ENCODE measurements around the gene SLC25A39.
"Not testable (repeated sequence)": the region's sequence is repeated elsewhere in the genome, so short reads cannot be mapped to it uniquely, and the experiment has no call there.

The SLC25A39 gene

GRCh38 chr17:44343510-44344209, 19.0 kb upstream of the SLC25A39 start:
- no peak overlapping the region for H3K4me3 ChIP-seq (ENCODE audit: low read length)
- no peak for DNase-seq (ENCODE audit: low read depth, low spot score)

- H3K4me3 ChIP-seq (ENCODE audit: low read length); DNase-seq (ENCODE audit: low read depth, low spot score): not testable (repeated sequence)
Observed at GRCh38 chr17:44340553-44340952, 15.9 kb upstream of the SLC25A39 start.

- H3K4me3 ChIP-seq (ENCODE audit: low read length): no peak overlapping the region
- no peak for DNase-seq (ENCODE audit: low read depth, low spot score)
Observed at GRCh38 chr17:44338702-44339101, 14.1 kb upstream of the SLC25A39 start.

GRCh38 chr17:44335968-44336367, 11.3 kb upstream of the SLC25A39 start:
- DNase-seq (ENCODE audit: low read depth, low spot score): no peak
- H3K4me3 ChIP-seq (ENCODE audit: low read length): no peak overlapping the region

DNA sequence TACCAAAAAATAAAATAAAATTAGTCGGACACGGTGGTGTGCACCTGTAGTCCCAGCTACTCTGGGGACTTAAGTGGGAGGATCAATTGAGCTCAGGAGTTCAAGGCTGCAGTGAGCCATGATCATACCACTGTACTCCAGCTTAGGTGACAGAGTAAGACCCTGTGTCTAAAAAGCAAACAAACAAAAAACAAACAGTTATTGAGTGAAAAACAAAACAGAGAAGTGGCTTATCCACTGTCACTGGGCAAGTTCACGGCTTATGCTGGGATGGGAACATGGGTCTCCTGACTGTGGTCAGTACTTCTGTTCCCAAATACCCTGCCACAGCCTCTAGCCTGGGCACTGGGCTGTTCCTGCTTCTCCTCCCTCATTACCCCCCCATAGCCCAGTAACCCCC, 10.9 kb upstream of the SLC25A39 start:
- H3K4me3 ChIP-seq (ENCODE audit: low read length): no peak overlapping the region
- DNase-seq (ENCODE audit: low read depth, low spot score): no peak

- H3K4me3 ChIP-seq (ENCODE audit: low read length): no peak overlapping the region
- no peak for DNase-seq (ENCODE audit: low read depth, low spot score)
Observed at GRCh38 chr17:44334727-44335126, 10.1 kb upstream of the SLC25A39 start.

DNA sequence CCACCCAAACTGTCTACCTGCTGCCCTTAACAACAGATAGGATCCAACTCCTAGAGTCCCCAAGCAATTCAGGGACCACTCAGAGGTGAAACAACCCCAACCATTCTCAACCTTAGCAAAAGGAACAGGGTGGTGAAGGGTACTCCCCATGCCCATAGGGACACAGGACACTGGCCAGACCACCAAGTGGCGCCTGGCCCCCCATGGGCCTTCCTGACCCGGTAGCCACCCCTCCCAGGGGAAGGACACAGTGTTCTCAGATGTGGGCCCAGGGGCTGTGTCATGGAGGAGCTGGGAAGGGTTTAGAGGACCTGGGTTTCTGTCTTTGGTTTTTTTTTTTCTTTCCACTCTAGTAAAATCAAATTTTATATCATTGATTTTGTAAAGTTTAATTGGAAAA, 9.7 kb upstream of the SLC25A39 start:
- H3K4me3 ChIP-seq (ENCODE audit: low read length): no peak overlapping the region
- DNase-seq (ENCODE audit: low read depth, low spot score): no peak

DNA sequence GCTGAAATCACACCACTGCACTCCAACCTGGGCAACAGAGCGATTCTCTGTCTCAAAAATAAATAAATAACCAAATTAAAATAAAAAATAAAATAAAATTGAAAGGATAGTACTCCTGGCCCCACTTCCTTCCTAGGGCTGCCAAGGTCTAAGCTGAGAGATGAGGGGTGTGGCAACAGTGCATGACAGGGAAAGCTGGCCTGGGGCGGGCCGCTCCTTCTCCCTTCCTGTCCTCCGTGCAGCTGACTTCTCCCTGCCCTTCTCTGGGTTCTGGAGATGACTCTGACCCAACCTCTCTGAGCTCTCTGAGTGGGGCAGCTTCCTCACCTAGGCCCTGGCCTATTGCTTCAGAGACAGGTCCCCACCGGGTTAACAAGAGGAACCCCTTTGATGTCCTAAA, 8.7 kb upstream of the SLC25A39 start:
- no peak for DNase-seq (ENCODE audit: low read depth, low spot score)
- no peak overlapping the region for H3K4me3 ChIP-seq (ENCODE audit: low read length)

DNA sequence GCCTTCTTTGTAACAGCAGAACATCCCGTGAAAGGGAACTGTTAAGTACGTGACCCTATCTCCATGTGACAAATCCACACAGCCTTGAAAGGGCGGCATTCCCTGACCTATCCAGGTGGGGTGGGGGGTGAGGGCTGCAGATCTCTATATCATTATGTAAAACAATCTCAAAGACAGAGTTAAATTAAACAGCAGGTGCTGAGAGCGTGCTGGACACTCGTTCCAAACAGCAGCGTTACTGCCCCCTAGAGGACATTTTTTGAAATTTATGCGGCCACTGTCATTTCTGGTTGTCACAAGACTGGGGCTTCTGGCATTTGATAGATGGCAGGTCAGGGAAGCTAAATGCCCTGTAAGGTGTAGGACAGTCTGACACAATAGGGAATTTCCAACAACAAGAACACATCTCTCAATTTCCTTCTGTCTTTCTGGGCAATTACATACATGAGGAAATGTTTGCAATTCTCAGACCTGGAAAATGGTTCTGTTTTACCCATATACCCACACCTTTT, 6.7 kb upstream of the SLC25A39 start:
- peak overlapping the region; percentile 15 for H3K4me3 ChIP-seq (ENCODE audit: low read length)
- DNase-seq (ENCODE audit: low read depth, low spot score): peak; percentile 67

- DNase-seq (ENCODE audit: low read depth, low spot score); H3K4me3 ChIP-seq (ENCODE audit: low read length): not testable (repeated sequence)
Observed at GRCh38 chr17:44330263-44330662, 5.6 kb upstream of the SLC25A39 start.

DNA sequence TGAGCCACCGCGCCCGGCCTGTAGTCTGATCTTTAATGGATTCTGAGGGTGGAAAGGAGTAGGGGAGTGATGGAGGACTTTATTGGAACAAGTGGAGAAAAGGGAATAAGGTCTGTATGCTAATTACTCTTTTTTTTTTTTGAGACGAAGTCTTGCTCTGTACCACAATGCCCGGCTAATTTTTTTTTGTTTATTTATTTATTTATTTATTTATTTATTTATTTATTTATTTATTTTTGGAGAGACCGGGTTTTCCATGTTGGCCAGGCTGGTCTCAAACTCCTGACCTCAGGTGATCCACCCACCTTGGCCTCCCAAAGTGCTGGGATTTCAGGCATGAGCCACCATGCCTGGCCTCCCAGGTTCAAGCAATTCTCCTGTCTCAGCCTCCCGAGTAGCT, 4.9 kb upstream of the SLC25A39 start:
- H3K4me3 ChIP-seq (ENCODE audit: low read length); DNase-seq (ENCODE audit: low read depth, low spot score): not testable (repeated sequence)

- no peak for DNase-seq (ENCODE audit: low read depth, low spot score)
- no peak overlapping the region for H3K4me3 ChIP-seq (ENCODE audit: low read length)
Observed at GRCh38 chr17:44327715-44328449, 3.3 kb upstream of the SLC25A39 start.

DNA sequence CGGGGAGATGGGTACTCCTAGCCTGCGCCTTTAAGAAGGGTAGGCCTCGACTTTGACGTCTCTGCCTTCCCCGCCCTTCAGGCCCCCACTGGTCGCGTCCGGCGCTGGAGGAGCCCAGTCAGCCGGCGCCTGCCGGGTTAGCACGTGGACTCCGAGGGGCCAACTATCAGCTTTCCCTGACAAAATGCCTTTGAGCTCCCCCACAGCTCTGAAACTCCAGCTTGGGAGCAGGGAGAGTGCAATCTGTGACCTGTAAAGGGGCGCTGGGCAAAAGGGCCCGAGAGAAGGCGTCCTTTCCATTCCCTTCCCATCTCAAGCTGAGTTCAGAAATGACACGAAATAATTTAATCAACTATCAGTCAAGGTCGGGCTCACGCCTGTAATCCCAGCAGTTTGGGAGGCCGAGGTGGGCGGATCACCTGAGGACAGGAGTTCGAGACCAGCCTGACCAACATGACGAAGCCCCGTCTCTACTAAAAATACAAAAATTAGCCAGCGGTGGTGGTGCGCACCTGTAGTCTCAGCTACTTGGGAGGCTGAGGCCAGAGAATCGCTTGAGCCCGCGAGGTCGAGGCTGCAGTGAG, 2.3 kb upstream of the SLC25A39 start:
- H3K4me3 ChIP-seq (ENCODE audit: low read length): peak overlapping the region; percentile 16; the same call in 1 of the 2 replicates
- peak; percentile 94 for DNase-seq (ENCODE audit: low read depth, low spot score)

GRCh38 chr17:44324092-44324570, 492 bp downstream of the SLC25A39 start:
- DNase-seq (ENCODE audit: low read depth, low spot score): no peak
- peak overlapping the region; percentile 82 for H3K4me3 ChIP-seq (ENCODE audit: low read length)

DNA sequence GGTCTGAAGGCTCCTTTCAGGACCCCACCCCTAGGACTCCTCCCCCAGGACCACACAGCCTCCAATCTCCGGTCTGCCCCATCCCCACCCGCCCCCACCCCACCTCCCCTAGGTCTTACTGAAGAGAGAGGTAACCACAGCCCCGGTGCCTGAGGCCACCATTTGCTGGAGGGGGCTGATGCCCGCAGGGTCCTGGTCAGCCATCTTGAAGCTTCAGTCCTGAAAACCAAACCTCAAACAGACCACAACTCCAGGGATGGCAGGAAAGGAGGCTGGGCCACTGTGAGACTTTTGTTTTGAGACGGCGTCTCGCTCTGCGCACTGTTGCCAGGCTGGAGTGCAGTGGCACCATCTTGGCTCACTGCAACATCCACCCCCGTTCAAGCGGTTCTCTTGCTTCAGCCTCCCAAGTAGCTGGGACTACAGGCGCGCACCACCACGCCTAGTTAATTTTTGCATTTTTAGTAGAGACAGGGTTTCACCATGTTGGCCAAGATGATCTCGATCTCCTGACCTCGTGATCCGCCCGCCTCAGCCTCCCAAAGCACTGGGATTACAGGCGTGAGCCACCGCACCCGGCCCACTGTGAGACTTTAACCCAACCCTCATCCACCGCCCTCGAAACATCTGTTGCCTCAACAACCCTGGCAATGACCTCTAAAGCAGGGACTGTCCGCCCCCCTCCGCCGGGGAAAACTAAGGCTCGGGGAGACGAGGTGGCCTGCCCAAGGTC, 1.1 kb downstream of the SLC25A39 start:
- peak overlapping the region; percentile 82 for H3K4me3 ChIP-seq (ENCODE audit: low read length)
- DNase-seq (ENCODE audit: low read depth, low spot score): no peak

DNA sequence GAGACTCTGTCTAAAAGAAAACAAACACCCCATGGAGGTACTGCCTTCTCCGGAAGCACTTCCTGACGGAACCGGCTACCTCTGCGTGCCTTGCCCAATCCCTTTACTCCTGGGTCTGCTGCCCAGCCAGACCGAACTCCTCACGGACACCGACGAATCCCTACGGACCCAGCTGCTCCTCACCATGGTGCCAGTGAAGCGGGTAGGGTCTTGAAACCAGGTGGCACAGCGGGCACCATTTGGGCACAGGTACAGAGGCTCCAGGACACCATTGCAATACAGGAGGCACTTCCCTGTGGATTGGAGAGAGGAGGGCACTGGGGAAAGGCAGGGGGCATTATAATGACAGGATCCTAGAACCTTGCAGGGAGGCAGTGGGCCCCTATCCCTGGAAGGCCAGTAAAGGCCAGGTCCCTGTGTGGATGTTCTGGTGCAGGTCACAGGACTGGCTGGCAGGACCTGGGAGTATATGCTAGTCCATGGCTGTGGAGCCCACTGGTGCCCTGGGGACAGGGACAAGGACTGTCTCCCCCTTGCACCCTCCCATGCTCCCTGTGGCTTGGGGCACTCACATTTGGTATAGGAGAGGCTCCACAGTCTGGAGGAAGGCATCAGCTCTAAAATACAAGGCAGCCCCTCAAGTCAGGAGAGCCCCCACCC, 2.3 kb downstream of the SLC25A39 start:
- H3K4me3 ChIP-seq (ENCODE audit: low read length): no peak overlapping the region
- DNase-seq (ENCODE audit: low read depth, low spot score): no peak

GRCh38 chr17:44321246-44322120, 3.1 kb downstream of the SLC25A39 start:
- DNase-seq (ENCODE audit: low read depth, low spot score): no peak
- no peak overlapping the region for H3K4me3 ChIP-seq (ENCODE audit: low read length)

GRCh38 chr17:44320066-44320465, 4.6 kb downstream of the SLC25A39 start:
- DNase-seq (ENCODE audit: low read depth, low spot score): no peak
- H3K4me3 ChIP-seq (ENCODE audit: low read length): no peak overlapping the region
